Fibroblast of villous mesenchyme (primary cell): ENCODE results near the gene ST6GALNAC3. TPM values are rescaled to one million over a fixed set of nuclear protein-coding genes. Genes with fewer than 3 reads are reported as not detected.

Experiments used
- DNase-seq: peaks from one replicate; pipeline ENCODE4 v3.0.0-alpha.2; 2010; ENCODE audit warnings: low read depth
- H3K4me3 ChIP-seq: 2 replicates; pipeline ENCODE4 v1.5.1; 2011; ENCODE audit warnings: low read depth, mild to moderate bottlenecking, low read length
- CTCF ChIP-seq: IDR thresholded peaks from 2 replicates; pipeline ENCODE4 v1.5.1; 2012; ENCODE audit warnings: low read depth, mild to moderate bottlenecking, low read length; ENCODE audit not compliant: insufficient read depth
- total RNA-seq: library from RNA; depleted of rRNA; stranded (reverse); fragments of >200 nt; gene quantifications from 2 replicates; pipeline ENCODE4 v1.2.3, GENCODE V29; 2012

ST6GALNAC3 gene
- total RNA-seq, 1 donor: 1.3 TPM

- no peak for TF ChIP-seq CTCF
- no peak for DNase-seq
- H3K4me3 ChIP-seq: no peak overlapping the region
Measured at GRCh38 chr1:76390456-76390855, 315.9 kb downstream of the ST6GALNAC3 start.

- H3K4me3 ChIP-seq: no peak overlapping the region
- no peak for DNase-seq
- no peak for TF ChIP-seq CTCF
Measured at GRCh38 chr1:76395059-76395458, 320.5 kb downstream of the ST6GALNAC3 start.

GRCh38 chr1:76402128-76402527, 327.6 kb downstream of the ST6GALNAC3 start:
- no peak overlapping the region for H3K4me3 ChIP-seq
- TF ChIP-seq CTCF: no peak
- no peak for DNase-seq

- TF ChIP-seq CTCF: no peak
- no peak for DNase-seq
- no peak overlapping the region for H3K4me3 ChIP-seq
Measured at GRCh38 chr1:76408303-76408702, 333.8 kb downstream of the ST6GALNAC3 start.

GRCh38 chr1:76410499-76410898, 336.0 kb downstream of the ST6GALNAC3 start:
- DNase-seq: no peak
- H3K4me3 ChIP-seq: no peak overlapping the region
- TF ChIP-seq CTCF: no peak

- DNase-seq: no peak
- no peak for TF ChIP-seq CTCF
Measured at GRCh38 chr1:76418531-76418930, 344.0 kb downstream of the ST6GALNAC3 start.

GRCh38 chr1:76419603-76420002, 345.1 kb downstream of the ST6GALNAC3 start:
- no peak for TF ChIP-seq CTCF
- no peak overlapping the region for H3K4me3 ChIP-seq
- DNase-seq: peak; percentile 8

More at GRCh38 chr1:76418531-76418930, 344.0 kb downstream of the ST6GALNAC3 start:
- no peak overlapping the region for H3K4me3 ChIP-seq
